GM12864 (cell line): ENCODE results near the gene SYVN1.

ENCODE experiments used
- DNase-seq: peaks from one replicate; pipeline ENCODE4 v3.0.0-alpha.2; 2011; ENCODE audit warnings: low read depth
- H3K4me3 ChIP-seq: 2 replicates; pipeline ENCODE4 v1.5.1; 2011; ENCODE audit warnings: mild to moderate bottlenecking, low read depth, low read length, control low read depth
- CTCF ChIP-seq: IDR thresholded peaks from 2 replicates; pipeline ENCODE4 v1.5.1; 2011; ENCODE audit warnings: low read depth, mild to moderate bottlenecking, moderate library complexity, low read length, control low read depth, inconsistent platforms; ENCODE audit errors: missing control alignments

Gene SYVN1

GRCh38 chr11:65172600-65172999, 38.3 kb upstream of the SYVN1 start:
- no peak overlapping the region for H3K4me3 ChIP-seq
- TF ChIP-seq CTCF, result peak; percentile 11
- no peak for DNase-seq

DNA sequence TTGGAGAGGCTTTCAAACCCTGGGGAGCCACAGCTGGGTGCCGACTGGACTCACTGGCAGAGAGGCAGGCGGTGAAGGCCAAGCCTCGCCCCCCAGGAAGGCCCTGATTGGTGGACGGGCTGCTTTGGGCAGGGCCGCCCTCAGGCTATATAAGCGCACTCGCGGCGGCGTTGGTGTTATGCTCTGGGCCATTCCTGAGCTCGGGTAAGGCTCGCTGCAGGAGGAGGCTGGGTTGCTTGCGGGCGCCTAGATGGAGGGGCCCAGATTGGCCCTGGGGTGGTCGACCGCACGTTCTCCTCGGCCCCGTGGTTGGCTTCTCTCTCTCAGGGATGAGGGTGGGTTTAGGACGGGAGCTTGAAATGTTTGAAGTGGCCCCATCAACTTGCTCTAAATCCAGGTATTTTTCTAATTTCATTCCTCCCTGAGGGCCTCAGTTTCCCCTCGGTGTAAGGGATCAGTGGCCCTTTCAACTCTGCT, 35.8 kb upstream of the SYVN1 start, which contains the start of gene SPDYC:
Gene SPDYC, plus strand, starts transcription at position 176 of the 477 bp plus-strand sequence. CDS start 1,125 bp downstream, outside the sequence.
- no peak for DNase-seq
- H3K4me3 ChIP-seq, result no peak within 1 kb of the TSS
- TF ChIP-seq CTCF, result no peak

DNA sequence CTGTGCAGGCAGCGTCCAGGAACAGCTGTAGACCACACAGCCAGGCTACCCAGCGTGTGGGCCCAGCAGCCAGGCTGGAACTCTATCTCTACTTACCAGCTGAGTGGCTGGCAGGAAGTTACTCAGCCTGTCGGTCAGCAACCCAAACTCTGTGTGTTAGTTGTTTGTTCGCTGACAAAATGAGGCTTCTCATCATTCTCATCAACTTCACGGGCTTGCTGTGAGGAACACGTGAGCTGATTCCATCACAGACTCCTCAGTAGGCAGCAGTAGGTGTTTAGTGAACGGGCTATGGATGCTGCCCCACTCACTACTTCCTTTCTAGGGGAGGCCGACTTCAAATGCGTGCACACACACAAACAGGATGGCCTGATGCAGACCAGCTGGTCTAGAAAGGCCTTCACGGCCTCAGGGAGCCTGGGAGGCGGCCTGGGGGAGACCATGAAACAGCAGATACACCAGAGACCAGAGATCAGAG, 34.9 kb upstream of the SYVN1 start:
- no peak overlapping the region for H3K4me3 ChIP-seq
- no peak for TF ChIP-seq CTCF
- DNase-seq, result no peak

DNA sequence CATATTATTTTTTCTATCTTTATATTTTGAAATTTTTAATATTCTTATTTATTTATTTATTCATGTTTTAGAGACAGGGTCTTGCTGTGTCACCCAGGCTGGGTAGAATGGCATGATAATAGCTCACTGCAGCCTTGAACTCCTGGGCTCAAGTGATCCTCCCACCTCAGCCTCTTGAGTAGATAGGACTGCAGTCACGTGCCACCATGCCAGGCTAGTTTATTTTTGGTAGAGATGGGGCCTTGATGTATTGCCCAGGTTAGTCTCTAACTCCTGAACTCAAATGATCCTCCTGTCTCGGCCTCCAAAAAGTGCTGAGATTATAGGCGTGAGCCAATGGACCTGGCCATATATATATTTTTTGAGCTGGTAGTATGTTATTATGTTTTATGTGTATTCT, 33.3 kb upstream of the SYVN1 start:
- no peak overlapping the region for H3K4me3 ChIP-seq
- no peak for TF ChIP-seq CTCF
- no peak for DNase-seq

- TF ChIP-seq CTCF, result no peak
These were observed 32.6 kb upstream of the SYVN1 start for GRCh38 chr11:65166893-65167292.

GRCh38 chr11:65165410-65166317, 31.3 kb upstream of the SYVN1 start:
- no peak overlapping the region for H3K4me3 ChIP-seq
- DNase-seq, result no peak
- TF ChIP-seq CTCF, result no peak

More at GRCh38 chr11:65166893-65167292, 32.6 kb upstream of the SYVN1 start:
- no peak for DNase-seq
- no peak overlapping the region for H3K4me3 ChIP-seq
